A172 (cell line): ENCODE data around the gene CHRD. TPM values are rescaled to one million over a fixed set of nuclear protein-coding genes. Genes with fewer than 3 reads are reported as not detected.

ENCODE experiments used
- DNase-seq: peaks from one replicate; pipeline ENCODE4 v3.0.0-alpha.2; 2015; ENCODE audit warnings: low spot score
- total RNA-seq: library from RNA; depleted of rRNA; stranded (reverse); fragments of >200 nt; shearing (Covaris generic); gene quantifications from 2 replicates; pipeline ENCODE4 v1.2.3, GENCODE V29; 2014

CHRD gene
- total RNA-seq, 1 experiment from 2014 or later, result 0.33 TPM

DNA sequence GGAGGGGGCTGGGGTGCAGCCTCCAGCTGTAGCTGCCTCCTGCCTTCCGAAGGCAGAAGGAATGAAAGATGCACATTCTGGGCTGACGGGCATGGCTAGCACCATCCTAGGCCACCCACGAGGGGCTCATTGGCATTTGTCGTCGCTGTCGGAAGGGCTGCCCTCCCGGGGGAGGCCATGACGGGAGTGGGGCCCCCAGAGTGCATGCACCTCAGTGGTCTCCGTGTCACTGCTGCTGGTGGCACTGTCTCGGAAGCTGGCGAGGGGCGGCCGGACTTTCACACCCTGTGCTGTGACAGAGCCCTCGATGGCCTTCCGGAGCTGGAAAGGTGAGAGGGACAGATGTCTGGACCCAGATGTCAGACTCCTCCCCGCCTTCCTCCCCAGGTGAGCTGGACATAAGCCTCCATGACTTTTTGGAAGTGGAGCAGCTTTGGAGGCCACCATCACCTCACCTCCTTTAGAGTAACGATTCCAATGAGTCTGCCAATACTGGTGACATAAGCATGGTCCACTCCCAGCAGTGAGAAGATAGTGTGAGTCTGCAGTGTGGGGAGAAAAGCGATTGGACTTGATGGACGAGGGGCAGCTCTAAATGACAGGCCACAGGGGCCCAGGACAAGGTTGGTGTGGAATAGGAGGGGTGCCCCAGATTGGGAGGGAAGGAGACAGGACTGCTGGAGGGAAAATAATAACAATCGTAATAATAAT is 33.2 kb upstream of the CHRD start:
- DNase-seq, result no peak

GRCh38 chr3:184347321-184348056 is 32.4 kb upstream of the CHRD start:
- no peak for DNase-seq

DNA sequence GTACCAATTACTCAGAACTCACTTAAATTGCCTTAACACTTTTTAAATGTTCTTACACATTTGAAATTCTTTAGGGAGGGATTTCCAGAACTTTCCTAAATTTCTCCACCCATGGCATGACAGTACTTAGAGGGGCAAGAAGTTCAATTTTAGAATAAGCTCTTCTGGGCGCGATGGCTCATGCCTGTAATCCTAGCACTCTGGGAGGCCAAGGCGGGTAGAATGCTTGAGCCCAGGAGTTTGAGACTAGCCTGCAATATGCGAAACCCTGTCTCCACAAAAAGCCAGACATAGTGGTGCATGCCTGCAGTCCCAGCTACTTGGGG is 31.8 kb upstream of the CHRD start:
- no peak for DNase-seq

DNA sequence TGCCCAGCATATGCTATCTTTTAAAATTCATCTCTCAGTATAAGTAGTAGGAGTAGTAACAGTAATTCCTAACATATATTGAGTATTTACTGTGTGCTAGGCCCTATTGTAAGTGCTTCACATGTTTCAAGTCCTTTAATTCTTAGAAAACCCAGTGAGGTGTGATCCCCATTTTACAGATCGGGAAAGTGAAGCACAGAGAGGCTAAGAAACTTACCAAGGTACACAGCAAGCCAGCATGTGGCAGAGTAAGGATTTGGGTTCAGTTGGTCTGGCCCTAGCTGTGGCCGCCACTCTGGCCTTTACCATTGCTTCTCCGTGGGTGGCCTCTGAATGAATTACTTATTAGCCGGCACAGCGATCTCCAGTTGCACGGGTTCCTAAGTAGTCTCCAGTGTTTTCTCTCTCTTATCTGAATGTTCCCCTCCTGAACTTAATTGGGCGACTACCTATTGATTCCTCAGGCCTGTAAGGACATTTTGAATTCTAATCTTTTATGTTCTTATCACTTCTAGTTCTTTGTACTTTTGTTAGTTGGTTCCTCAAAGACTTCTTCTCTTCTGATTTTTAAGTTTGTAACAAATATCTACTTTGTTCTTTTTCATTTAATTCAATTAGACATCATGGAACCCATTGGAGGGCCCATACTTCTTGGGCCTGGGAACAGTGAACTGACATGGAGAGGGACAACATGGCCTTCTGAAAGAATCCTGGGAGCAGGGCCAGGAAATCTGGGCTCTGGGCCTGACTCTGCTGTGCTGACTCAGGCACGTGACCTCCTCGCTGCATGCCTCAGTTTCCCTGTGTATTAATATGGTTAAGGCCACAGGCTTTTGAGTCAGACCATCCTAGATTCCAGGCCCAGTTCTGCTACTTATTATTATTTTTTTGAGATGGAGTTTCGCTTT is 30.0 kb upstream of the CHRD start:
- no peak for DNase-seq

DNA sequence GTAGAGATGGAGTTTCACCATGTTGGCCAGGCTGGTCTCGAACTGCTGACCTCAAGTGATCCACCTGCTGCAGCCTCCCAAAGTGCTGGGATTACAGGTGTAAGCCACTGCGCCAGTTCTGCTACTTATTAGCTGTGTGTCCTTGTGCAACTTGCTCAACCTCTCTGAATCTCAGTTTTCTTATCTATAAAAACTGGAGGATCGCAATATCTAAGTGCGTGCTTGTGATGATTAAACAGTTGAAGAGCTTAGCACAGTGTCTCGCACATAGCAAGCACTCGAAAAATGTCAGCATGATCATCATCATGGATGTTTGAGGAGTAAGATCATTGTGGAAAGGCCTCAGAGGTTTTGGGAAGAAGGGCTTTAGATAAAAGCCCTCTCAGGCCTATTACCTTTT is 29.2 kb upstream of the CHRD start:
- DNase-seq, result no peak

GRCh38 chr3:184351511-184352148 is 28.2 kb upstream of the CHRD start:
- DNase-seq, result no peak

- DNase-seq, result no peak
Observed at GRCh38 chr3:184352149-184352785, 27.6 kb upstream of the CHRD start.

DNA sequence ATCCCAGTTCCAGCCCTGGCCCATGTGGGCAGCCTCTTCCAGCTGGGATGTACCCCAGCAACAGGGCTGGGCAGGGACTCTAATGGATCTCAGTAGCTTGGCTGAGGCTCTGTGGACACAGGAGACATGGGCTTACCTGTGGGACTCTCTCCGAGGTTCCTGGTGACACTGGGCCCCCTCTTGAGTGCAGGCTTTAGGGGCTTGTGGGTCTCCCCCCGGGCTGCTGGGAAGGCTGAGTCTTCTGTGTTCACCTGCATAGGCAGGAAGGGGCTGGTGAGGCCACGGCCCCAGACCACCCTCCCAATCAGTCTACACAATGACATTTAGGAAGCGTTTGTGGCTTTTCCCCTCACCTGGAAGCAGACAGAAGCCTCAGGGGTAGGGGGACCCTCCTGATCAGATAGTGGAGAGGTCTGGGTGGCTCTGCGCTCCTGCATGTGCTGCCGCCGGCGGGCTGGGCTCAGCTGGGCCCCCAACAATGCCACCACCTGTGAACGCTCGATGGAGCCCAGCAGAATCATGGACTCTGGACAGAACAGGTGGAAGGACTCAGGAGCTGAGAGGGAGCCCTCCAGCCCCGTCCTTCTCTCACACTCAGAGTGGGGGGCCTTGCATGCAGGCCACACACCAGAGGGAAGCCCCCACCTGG is 26.8 kb upstream of the CHRD start:
- DNase-seq, result no peak

- DNase-seq, result no peak
Observed at GRCh38 chr3:184353546-184353941, 26.3 kb upstream of the CHRD start.

DNA sequence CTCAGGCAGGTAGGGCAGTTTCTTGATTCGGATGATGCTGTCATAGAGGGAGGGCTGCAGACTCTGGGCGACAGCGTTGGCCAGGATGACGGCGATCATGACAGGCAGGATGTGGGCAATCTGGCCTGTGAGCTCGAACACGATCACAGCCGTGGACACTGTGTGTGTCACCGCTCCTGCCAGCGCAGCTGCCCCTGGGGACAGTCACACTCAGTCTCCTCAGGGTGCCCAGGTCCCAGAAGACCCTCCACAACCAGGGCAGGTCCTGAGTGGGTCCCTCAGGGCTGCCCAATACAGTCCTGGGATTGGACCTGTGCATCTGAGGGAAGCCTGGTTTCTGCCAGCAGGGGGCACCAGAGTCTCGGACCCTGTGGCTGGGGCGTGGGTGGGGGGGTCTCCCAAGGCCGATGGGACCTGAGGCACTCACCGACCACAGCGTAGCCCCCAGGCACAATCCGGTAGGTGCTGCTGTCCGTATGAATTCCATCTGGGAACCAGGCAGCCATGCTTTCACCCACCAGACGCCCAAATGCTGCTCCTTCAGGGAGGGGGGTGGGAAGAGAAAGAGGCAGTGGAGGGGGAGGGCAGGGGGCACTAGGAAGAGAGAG is 25.6 kb upstream of the CHRD start:
- DNase-seq, result no peak

- no peak for DNase-seq
Observed at GRCh38 chr3:184354754-184355153, 25.1 kb upstream of the CHRD start.

- no peak for DNase-seq
Observed at GRCh38 chr3:184355261-184356040, 24.4 kb upstream of the CHRD start.

GRCh38 chr3:184357248-184358123 is 22.4 kb upstream of the CHRD start:
- DNase-seq, result no peak

DNA sequence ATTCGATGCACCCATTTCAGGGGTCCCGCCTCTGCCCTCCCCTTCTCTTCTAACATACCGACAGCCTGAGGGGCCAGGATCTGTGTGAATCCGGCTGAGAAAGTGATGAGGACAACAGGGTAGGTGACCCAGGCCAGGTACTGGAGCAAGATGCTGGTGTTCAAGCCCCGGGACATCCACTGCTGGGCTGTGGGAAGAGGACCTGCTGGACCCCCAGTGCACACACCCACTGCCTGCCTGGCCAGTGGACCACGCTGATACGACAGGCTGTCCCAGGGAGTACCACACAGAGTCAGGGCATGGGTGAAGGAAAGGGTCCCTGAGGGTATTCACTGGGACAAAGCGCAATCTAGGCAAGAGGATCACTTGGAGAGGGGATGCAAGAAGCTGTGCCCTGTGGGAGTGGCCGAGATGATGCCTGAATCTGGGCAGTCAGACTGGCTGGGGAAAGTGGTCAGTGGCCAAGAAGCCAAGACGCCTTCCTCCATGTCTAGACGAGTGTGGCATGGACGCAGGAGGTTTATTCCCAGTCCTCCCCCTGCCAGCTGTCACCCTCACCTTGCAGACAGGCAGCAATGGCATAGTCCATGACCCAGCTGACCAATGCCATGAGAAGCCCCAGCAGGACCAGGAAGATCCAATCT is 21.6 kb upstream of the CHRD start:
- no peak for DNase-seq

- no peak for DNase-seq
Observed at GRCh38 chr3:184358921-184359350, 20.9 kb upstream of the CHRD start.

GRCh38 chr3:184359610-184360009 is 20.2 kb upstream of the CHRD start:
- DNase-seq, result no peak

DNA sequence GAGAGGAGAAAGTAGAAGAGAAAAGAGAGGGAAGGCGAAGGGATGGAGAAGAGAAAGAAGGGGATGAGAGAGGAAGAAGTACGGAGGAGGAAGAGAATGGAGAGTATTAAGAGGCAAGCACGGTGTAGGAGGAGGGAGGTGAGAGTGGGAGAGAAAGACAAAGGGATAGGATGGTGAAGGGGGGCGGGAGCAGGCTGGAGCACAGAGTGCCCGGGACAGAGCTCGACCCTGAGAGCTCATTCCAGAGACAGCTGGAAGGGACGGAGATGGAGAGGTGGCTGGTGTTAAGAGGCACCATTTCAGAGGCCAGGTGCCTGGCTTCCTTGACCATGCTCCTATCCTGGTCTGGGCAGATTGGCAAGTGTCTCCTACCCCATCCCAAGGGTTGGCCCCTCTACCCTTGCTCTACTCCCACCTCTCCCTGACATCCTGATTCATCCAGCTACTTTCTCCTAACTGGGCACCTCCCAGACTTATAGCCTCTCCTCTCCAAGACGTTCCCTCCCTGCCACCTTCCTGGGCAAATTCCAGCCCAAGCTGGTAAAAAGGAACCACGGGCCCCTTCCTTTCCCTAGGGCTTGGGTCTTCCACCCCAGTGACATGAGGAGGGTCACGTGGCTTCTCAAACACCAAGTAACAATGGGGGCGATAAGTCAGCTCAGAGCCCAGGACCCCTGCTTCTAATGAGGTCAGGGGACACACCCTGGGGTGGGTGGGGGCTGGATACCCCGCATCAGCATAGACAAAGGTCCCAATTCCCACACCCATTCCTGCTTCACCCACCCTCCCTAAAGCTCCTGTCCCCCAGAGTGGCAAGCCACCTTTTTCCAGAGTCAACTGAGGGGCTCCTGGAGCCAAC is 19.6 kb upstream of the CHRD start:
- DNase-seq, result no peak
